HepG2 (cell line): ENCODE data around the gene TBCCD1. TPM values are rescaled to one million over a fixed set of nuclear protein-coding genes. Genes with fewer than 3 reads are reported as not detected.

Experiments used
- ATAC-seq: fragments of 200-7000 bp; cut with Tn5 transposase; 3 replicates; pipeline ENCODE4 v1.9.1; 2020; ENCODE audit warnings: mild to moderate bottlenecking, moderate library complexity
- BruUV-seq: library from RNA; stranded (reverse); fragments of 400-500 nt; replicated peaks from 2 replicates; lab custom pipeline; 2021; lab: Mats Ljungman, UMichigan
- CTCF ChIA-PET: fragments of 300-600 bp; formaldehyde crosslinking; extraction: SDS; loops from one replicate; lab custom pipeline; 2021; ENCODE audit warnings: low total read pairs, inconsistent platforms, low intra/inter-chr PET ratio; lab: Yijun Ruan, JAX
- POLR2A ChIA-PET: fragments of 350-600 bp; sonication (Branson Sonifier 250); formaldehyde crosslinking; loops from one replicate; lab custom pipeline; 2020; ENCODE audit warnings: antibody characterized with exemption, inconsistent platforms; lab: Yijun Ruan, JAX
- DNase-seq: peaks from one replicate; pipeline ENCODE4 v3.0.0-alpha.2; 2015; ENCODE audit warnings: low spot score
- FAIRE-seq: peaks from 3 replicates; lab custom pipeline; 2011; peaks lifted over from hg19 to GRCh38; lab: Jason Lieb, UNC
- H2AFZ ChIP-seq: one replicate; pipeline ENCODE4 v1.6.1; 2011; ENCODE audit warnings: low read length, inconsistent platforms
- H3K27ac ChIP-seq: fragments of 300-600 bp; 3 replicates; pipeline ENCODE4 v1.8.0; 2011; ENCODE audit warnings: mixed run types, mild to moderate bottlenecking, mixed read lengths, low read length, inconsistent platforms; ENCODE audit not compliant: insufficient read depth; ENCODE audit errors: extremely low read length
- H3K27me3 ChIP-seq, 2 experiments: fragments of 200-600 bp in 1 of 2; 2 replicates in 1 of 2; 3 replicates in 1 of 2; pipeline versions ENCODE4 v1.6.0 to v1.8.0; 2011; ENCODE audit warnings: low read length in 2 of 2, mild to moderate bottlenecking in 2 of 2, moderate library complexity in 2 of 2, inconsistent platforms in 1 of 2; ENCODE audit not compliant: insufficient read depth in 2 of 2, control insufficient read depth in 1 of 2
- H3K36me3 ChIP-seq, 2 experiments: fragments of 200-600 bp in 1 of 2; replicated peaks in 1 of 2; 2 replicates in 1 of 2; 3 replicates in 1 of 2; pipeline versions ENCODE4 v1.5.1 to v1.8.0; 2011; ENCODE audit warnings: low read length in 2 of 2, inconsistent platforms in 1 of 2; ENCODE audit not compliant: insufficient read depth in 2 of 2, control insufficient read depth in 1 of 2
- H3K4me1 ChIP-seq: 2 replicates; pipeline ENCODE4 v1.5.1; 2012; ENCODE audit warnings: low read length, inconsistent platforms; ENCODE audit not compliant: insufficient read depth
- H3K4me2 ChIP-seq: 2 replicates; pipeline ENCODE4 v1.6.0; 2011; ENCODE audit warnings: low read depth, low read length, inconsistent platforms
- H3K4me3 ChIP-seq, 3 experiments: fragments of 200-600 bp in 1 of 3; sonication (generic), shearing (Covaris generic) in 1 of 3; replicated peaks in 1 of 3; 2 replicates each; pipeline ENCODE4 v1.5.1; 2011 to 2016; ENCODE audit warnings: low read length in 3 of 3, inconsistent platforms in 2 of 3, low read depth in 2 of 3, mild to moderate bottlenecking in 2 of 3, control low read depth in 1 of 3, mixed read lengths in 1 of 3; ENCODE audit not compliant: insufficient read depth in 1 of 3
- H3K79me2 ChIP-seq: one replicate; pipeline ENCODE4 v1.6.1; 2011; ENCODE audit warnings: low read length, inconsistent platforms; ENCODE audit not compliant: insufficient read depth
- H3K9ac ChIP-seq: 2 replicates; pipeline ENCODE4 v1.6.0; 2011; ENCODE audit warnings: mild to moderate bottlenecking, low read depth, low read length, inconsistent platforms; ENCODE audit not compliant: insufficient read depth
- H3K9me3 ChIP-seq: 2 replicates; pipeline ENCODE4 v1.5.1; 2012; ENCODE audit warnings: mild to moderate bottlenecking, low read length
- H4K20me1 ChIP-seq: 2 replicates; pipeline ENCODE4 v1.6.0; 2011; ENCODE audit warnings: inconsistent platforms, mild to moderate bottlenecking, low read length, moderate library complexity; ENCODE audit not compliant: insufficient read depth
- BORCS8-MEF2B ChIP-seq: sonication (generic); formaldehyde crosslinking; IDR thresholded peaks from 2 replicates; pipeline ENCODE4 v1.8.0; 2022; ENCODE audit warnings: mild to moderate bottlenecking, missing genetic modification reagents
- CBX1 ChIP-seq: IDR thresholded peaks from one replicate; pipeline ENCODE4 v1.6.1; 2016; ENCODE audit warnings: antibody characterized with exemption, low read depth
- CBX5 ChIP-seq: sonication (generic); formaldehyde crosslinking; IDR thresholded peaks from 2 replicates; pipeline ENCODE4 v1.4.0; 2020; ENCODE audit warnings: missing genetic modification reagents, borderline replicate concordance
- CEBPG ChIP-seq: IDR thresholded peaks from 2 replicates; pipeline ENCODE4 v1.6.1; 2016
- DDIT3 ChIP-seq: sonication (generic); formaldehyde crosslinking; IDR thresholded peaks from 2 replicates; pipeline ENCODE4 v1.4.0; 2020; ENCODE audit warnings: mild to moderate bottlenecking, missing genetic modification reagents
- HNF4A ChIP-seq: sonication (generic); formaldehyde crosslinking; IDR thresholded peaks from 2 replicates; pipeline ENCODE4 v1.4.0; 2020; ENCODE audit warnings: missing genetic modification reagents
- HNF4G ChIP-seq, 2 experiments: sonication (generic) in 1 of 2; formaldehyde crosslinking in 1 of 2; IDR thresholded peaks; 2 replicates each; pipeline versions ENCODE4 v1.4.0 to v1.6.1; 2011 to 2020; ENCODE audit warnings: borderline replicate concordance in 2 of 2, low read depth in 2 of 2, mild to moderate bottlenecking in 2 of 2, low read length in 1 of 2, missing genetic modification reagents in 1 of 2, moderate library complexity in 1 of 2
- NFIC ChIP-seq: IDR thresholded peaks from 2 replicates; pipeline ENCODE4 v1.6.1; 2012; ENCODE audit warnings: mild to moderate bottlenecking, low read length, inconsistent platforms
- RXRB ChIP-seq: IDR thresholded peaks from 2 replicates; pipeline ENCODE4 v1.6.1; 2016; ENCODE audit warnings: borderline replicate concordance, missing genetic modification reagents, missing compliant biosample characterization
- SOX13 ChIP-seq, 3 experiments: fragments of 450-650 bp in 1 of 3; sonication (generic) in 1 of 3; formaldehyde crosslinking in 1 of 3; IDR thresholded peaks in 2 of 3; conservative IDR thresholded peaks in 1 of 3; 2 replicates each; pipeline versions ENCODE4 v1.5.0 to v1.6.1; 2016 to 2020; ENCODE audit warnings: antibody characterized with exemption in 1 of 3, mild to moderate bottlenecking in 1 of 3, missing compliant biosample characterization in 1 of 3, missing genetic modification reagents in 1 of 3, moderate library complexity in 1 of 3
- ZFX ChIP-seq: sonication (generic); formaldehyde crosslinking; IDR thresholded peaks from 2 replicates; pipeline ENCODE4 v1.4.0; 2020; ENCODE audit warnings: mild to moderate bottlenecking, low read depth, missing genetic modification reagents, moderate library complexity
- ZFYVE20 ChIP-seq: sonication (generic); formaldehyde crosslinking; IDR thresholded peaks from 2 replicates; pipeline ENCODE4 v1.8.0; 2023; ENCODE audit warnings: low read depth, mild to moderate bottlenecking, moderate library complexity, missing genetic modification reagents, borderline replicate concordance
- ZNF558 ChIP-seq: sonication (generic); formaldehyde crosslinking; IDR thresholded peaks from 2 replicates; pipeline ENCODE4 v1.9.0; 2022; ENCODE audit warnings: mild to moderate bottlenecking, missing genetic modification reagents, borderline replicate concordance
- WGBS: methylation state at CpG from one replicate; pipeline ENCODE4 v1.1.6; 2017; ENCODE audit warnings: low lambda C conversion rate; 5-methylcytosine and 5-hydroxymethylcytosine counted together
- in situ Hi-C: cut with HindIII; loops from 2 replicates; pipeline ENCODE4 v1.10.0; 2017; ENCODE audit warnings: low pct_unique_long_range_greater_than_20kb; ENCODE audit not compliant: extremely low pct_ligation_motif_present
- intact Hi-C: fragments of 100-400 bp; cut with micrococcal nuclease; formaldehyde crosslinking; loops from one replicate; pipeline ENCODE4 v1.10.0; 2022; ENCODE audit not compliant: unreplicated experiment
- polyA plus RNA-seq, 8 experiments: library from polyadenylated mRNA; depleted of rRNA in 3 of 8; stranded (reverse) in 7 of 8; unstranded in 1 of 8; fragments of >200 nt; fragmentation: Illumina TruSeq in 4 of 8; extraction: Trizol in 4 of 8; gene quantifications; 2 replicates each; pipeline versions ENCODE4 v1.2.1 to v1.2.3, GENCODE V29; 2011 to 2016; ENCODE audit warnings: low read depth in 4 of 8, missing spikeins in 1 of 8, mixed read lengths in 1 of 8; ENCODE audit not compliant: insufficient read depth in 1 of 8
- total RNA-seq, 5 experiments: library from RNA; depleted of rRNA; stranded (reverse); fragments of >200 nt; fragmentation: Illumina TruSeq; extraction: Trizol; gene quantifications; 2 replicates each; pipeline ENCODE4 v1.2.3, GENCODE V29; 2016; ENCODE audit warnings: low read depth in 1 of 5
- TF ChIP-seq, protein P1 (sequence below): sonication (generic); formaldehyde crosslinking; IDR thresholded peaks from 2 replicates; pipeline ENCODE4 v1.4.0; 2020; ENCODE audit warnings: low read depth, missing genetic modification reagents

TBCCD1 gene
- total and polyA plus RNA-seq, 2 of the 13 experiments (the other 11 are each of a cell fraction or from before 2014, with no cell fraction given) = 13.6 to 16.2 TPM

GRCh38 chr3:186590580-186591295 lies 23.6 kb upstream of the TBCCD1 start:
- in situ Hi-C loops (no loop called here), intact Hi-C loops (loop anchor here (1.0 kb wide), 1 partner anchor 163 kb away; no protein-coding TSS in a partner anchor)
- peak; percentile 64 for FAIRE-seq
- no peak for ATAC-seq
- Histone ChIP-seq H3K27me3 (no peaks in the 10 kb centered on the region), H2AFZ (no peak overlapping the region), H3K79me2 (no peaks in the 10 kb centered on the region), H3K4me1 (peaks cover 75% of the 10 kb centered on the region), H3K36me3 (peaks cover under 1 to 5% of the 10 kb centered on the region in 2 experiments; a peak in 3 of 5 replicates), H3K4me3 (peak overlapping the region in 1 of 3 experiments; percentile 7; a peak in 2 of 6 replicates), H3K9ac (peak overlapping the region; percentile 40; the same call in 1 of the 2 replicates), H4K20me1 (no peaks in the 10 kb centered on the region), H3K4me2 (peak overlapping the region; percentile 70), H3K9me3 (no peaks in the 10 kb centered on the region), H3K27ac (peak overlapping the region; percentile 66)
- DNase-seq = no peak
- CTCF ChIA-PET = interaction anchor here (2.4 to 2.8 kb wide), 2 partner anchors 24 to 26 kb away, joined by 15 to 20 read pairs; no protein-coding TSS in a partner anchor
- no TSS peak for BruUV-seq
- POLR2A ChIA-PET = interaction anchor here (1.0 to 24.0 kb wide), 5 partner anchors 20 to 193 kb away, joined by 3 to 854 read pairs (median 15); partner anchors contain the start of genes AHSG, DNAJB11, EIF4A2 and TBCCD1
- 63% methylated on average over 7 of the region's 7 CpGs for WGBS
- peak; percentile 2; the same call in 1 of the 2 replicates for TF ChIP-seq CEBPG (CRISPR knock-in tag)
- TF ChIP-seq BORCS8-MEF2B (CRISPR knock-in tag) = no peak
- no peak for TF ChIP-seq CBX1
- no peak for TF ChIP-seq DDIT3 (CRISPR knock-in tag)
- TF ChIP-seq, protein P1, sequence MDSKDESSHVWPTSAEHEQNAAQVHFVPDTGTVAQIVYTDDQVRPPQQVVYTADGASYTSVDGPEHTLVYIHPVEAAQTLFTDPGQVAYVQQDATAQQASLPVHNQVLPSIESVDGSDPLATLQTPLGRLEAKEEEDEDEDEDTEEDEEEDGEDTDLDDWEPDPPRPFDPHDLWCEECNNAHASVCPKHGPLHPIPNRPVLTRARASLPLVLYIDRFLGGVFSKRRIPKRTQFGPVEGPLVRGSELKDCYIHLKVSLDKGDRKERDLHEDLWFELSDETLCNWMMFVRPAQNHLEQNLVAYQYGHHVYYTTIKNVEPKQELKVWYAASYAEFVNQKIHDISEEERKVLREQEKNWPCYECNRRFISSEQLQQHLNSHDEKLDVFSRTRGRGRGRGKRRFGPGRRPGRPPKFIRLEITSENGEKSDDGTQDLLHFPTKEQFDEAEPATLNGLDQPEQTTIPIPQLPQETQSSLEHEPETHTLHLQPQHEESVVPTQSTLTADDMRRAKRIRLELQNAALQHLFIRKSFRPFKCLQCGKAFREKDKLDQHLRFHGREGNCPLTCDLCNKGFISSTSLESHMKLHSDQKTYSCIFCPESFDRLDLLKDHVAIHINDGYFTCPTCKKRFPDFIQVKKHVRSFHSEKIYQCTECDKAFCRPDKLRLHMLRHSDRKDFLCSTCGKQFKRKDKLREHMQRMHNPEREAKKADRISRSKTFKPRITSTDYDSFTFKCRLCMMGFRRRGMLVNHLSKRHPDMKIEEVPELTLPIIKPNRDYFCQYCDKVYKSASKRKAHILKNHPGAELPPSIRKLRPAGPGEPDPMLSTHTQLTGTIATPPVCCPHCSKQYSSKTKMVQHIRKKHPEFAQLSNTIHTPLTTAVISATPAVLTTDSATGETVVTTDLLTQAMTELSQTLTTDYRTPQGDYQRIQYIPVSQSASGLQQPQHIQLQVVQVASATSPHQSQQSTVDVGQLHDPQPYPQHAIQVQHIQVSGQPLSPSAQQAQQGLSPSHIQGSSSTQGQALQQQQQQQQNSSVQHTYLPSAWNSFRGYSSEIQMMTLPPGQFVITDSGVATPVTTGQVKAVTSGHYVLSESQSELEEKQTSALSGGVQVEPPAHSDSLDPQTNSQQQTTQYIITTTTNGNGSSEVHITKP (CRISPR knock-in tag) = 0 out of 2 replicates have a peak, but pooled peaks have one; percentile 41
- TF ChIP-seq ZFX (CRISPR knock-in tag) = no peak
- peak; percentile 58 for TF ChIP-seq HNF4G (IDR thresholded peaks at IDR 0.05; ENCODE audit: borderline replicate concordance, low read depth, low read length)
- peak; percentile 32; the same call in 1 of the 2 replicates for TF ChIP-seq HNF4G (CRISPR knock-in tag; IDR thresholded peaks at IDR 0.05; ENCODE audit: borderline replicate concordance, low read depth)
- TF ChIP-seq CBX5 = no peak
- TF ChIP-seq HNF4A = peak; percentile 64
- no peak for TF ChIP-seq SOX13 (IDR thresholded peaks at IDR 0.05)
- TF ChIP-seq SOX13 (CRISPR knock-in tag; conservative IDR thresholded peaks at IDR 0.05 in 1 of 2, IDR thresholded peaks at IDR 0.05 in 1 of 2) = peak in 1 of 2 experiments; percentile 28; a peak in 1 of 4 replicates
- no peak for TF ChIP-seq NFIC
- no peak for TF ChIP-seq ZFYVE20 (CRISPR knock-in tag)
- TF ChIP-seq ZNF558 (CRISPR knock-in tag) = no peak
- TF ChIP-seq RXRB (CRISPR knock-in tag) = 0 out of 2 replicates have a peak, but pooled peaks have one; percentile 9
